ENCODE results near the gene PHACTR1. TPM values are rescaled to one million over a fixed set of nuclear protein-coding genes. Genes with fewer than 3 reads are reported as not detected.

The PHACTR1 gene
- total RNA-seq, 1 experiment from 2014 or later: 15.5 TPM

DNA sequence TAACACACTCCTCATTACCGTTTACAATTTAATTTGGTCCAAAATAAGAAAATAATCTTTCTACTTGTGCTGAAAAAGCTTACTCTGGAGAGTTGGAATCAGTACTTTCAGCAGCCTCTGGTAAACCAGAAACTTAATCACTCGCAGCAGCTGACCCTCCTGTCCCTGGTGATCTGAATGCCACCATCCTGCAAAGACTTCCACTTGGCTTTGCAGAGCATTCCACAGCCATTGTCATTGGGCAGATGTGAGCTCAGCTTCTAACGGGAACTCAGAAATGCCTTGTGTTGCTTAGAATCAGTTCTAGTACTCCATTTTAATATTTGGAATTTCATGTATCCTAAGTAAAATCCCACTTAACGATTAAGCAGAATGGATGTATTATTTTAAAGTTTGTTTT, 59.7 kb downstream of the PHACTR1 start (continued):
- no peak for TF ChIP-seq ZBTB43 (CRISPR knock-in tag; IDR thresholded peaks at IDR 0.05)
- no peak for TF ChIP-seq NFYB (CRISPR knock-in tag; conservative IDR thresholded peaks at IDR 0.05; ENCODE audit: low read depth)
- no peak for TF ChIP-seq JUN (CRISPR knock-in tag; IDR thresholded peaks at IDR 0.05)

GRCh38 chr6:12779772-12780171, 63.2 kb downstream of the PHACTR1 start:
- CTCF ChIA-PET: no interaction called here
- POLR2A ChIA-PET: no interaction called here
- Mint-ChIP-seq H3K27me3 (ENCODE audit: low read depth) (no peaks in the 10 kb centered on the region), H3K4me3 (no peak overlapping the region), H3K4me1 (peaks cover 14% of the 10 kb centered on the region), H3K36me3 (no peaks in the 10 kb centered on the region), H3K9me3 (no peaks in the 10 kb centered on the region), H3K27ac (no peak overlapping the region)
- DNase-seq (ENCODE audit: low spot score) (no peak), ATAC-seq (no peak)
- TF ChIP-seq PRRX2 (CRISPR knock-in tag; IDR thresholded peaks at IDR 0.05) (no peak), ZNF263 (CRISPR knock-in tag; IDR thresholded peaks at IDR 0.05; ENCODE audit: low read depth) (no peak), ESRRA (CRISPR knock-in tag; IDR thresholded peaks at IDR 0.05; ENCODE audit: borderline replicate concordance) (no peak), SMAD4 (CRISPR knock-in tag; IDR thresholded peaks at IDR 0.05) (no peak), NFATC4 (CRISPR knock-in tag; IDR thresholded peaks at IDR 0.05) (no peak), TEAD4 (CRISPR knock-in tag; IDR thresholded peaks at IDR 0.05) (no peak), EMX1 (CRISPR knock-in tag; IDR thresholded peaks at IDR 0.05) (no peak), ZNF396 (CRISPR knock-in tag; IDR thresholded peaks at IDR 0.05; ENCODE audit: borderline replicate concordance) (no peak), AR (CRISPR knock-in tag; IDR thresholded peaks at IDR 0.05) (no peak), ZNF671 (CRISPR knock-in tag; IDR thresholded peaks at IDR 0.05) (no peak)
- TF ChIP-seq, protein P1, sequence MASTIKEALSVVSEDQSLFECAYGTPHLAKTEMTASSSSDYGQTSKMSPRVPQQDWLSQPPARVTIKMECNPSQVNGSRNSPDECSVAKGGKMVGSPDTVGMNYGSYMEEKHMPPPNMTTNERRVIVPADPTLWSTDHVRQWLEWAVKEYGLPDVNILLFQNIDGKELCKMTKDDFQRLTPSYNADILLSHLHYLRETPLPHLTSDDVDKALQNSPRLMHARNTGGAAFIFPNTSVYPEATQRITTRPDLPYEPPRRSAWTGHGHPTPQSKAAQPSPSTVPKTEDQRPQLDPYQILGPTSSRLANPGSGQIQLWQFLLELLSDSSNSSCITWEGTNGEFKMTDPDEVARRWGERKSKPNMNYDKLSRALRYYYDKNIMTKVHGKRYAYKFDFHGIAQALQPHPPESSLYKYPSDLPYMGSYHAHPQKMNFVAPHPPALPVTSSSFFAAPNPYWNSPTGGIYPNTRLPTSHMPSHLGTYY (CRISPR knock-in tag; IDR thresholded peaks at IDR 0.05): no peak
- TF ChIP-seq, protein P2, sequence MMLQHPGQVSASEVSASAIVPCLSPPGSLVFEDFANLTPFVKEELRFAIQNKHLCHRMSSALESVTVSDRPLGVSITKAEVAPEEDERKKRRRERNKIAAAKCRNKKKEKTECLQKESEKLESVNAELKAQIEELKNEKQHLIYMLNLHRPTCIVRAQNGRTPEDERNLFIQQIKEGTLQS (CRISPR knock-in tag; conservative IDR thresholded peaks at IDR 0.05): no peak
- TF ChIP-seq, protein P3, sequence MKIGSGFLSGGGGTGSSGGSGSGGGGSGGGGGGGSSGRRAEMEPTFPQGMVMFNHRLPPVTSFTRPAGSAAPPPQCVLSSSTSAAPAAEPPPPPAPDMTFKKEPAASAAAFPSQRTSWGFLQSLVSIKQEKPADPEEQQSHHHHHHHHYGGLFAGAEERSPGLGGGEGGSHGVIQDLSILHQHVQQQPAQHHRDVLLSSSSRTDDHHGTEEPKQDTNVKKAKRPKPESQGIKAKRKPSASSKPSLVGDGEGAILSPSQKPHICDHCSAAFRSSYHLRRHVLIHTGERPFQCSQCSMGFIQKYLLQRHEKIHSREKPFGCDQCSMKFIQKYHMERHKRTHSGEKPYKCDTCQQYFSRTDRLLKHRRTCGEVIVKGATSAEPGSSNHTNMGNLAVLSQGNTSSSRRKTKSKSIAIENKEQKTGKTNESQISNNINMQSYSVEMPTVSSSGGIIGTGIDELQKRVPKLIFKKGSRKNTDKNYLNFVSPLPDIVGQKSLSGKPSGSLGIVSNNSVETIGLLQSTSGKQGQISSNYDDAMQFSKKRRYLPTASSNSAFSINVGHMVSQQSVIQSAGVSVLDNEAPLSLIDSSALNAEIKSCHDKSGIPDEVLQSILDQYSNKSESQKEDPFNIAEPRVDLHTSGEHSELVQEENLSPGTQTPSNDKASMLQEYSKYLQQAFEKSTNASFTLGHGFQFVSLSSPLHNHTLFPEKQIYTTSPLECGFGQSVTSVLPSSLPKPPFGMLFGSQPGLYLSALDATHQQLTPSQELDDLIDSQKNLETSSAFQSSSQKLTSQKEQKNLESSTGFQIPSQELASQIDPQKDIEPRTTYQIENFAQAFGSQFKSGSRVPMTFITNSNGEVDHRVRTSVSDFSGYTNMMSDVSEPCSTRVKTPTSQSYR (CRISPR knock-in tag; IDR thresholded peaks at IDR 0.05): no peak
- TF ChIP-seq, protein P4, sequence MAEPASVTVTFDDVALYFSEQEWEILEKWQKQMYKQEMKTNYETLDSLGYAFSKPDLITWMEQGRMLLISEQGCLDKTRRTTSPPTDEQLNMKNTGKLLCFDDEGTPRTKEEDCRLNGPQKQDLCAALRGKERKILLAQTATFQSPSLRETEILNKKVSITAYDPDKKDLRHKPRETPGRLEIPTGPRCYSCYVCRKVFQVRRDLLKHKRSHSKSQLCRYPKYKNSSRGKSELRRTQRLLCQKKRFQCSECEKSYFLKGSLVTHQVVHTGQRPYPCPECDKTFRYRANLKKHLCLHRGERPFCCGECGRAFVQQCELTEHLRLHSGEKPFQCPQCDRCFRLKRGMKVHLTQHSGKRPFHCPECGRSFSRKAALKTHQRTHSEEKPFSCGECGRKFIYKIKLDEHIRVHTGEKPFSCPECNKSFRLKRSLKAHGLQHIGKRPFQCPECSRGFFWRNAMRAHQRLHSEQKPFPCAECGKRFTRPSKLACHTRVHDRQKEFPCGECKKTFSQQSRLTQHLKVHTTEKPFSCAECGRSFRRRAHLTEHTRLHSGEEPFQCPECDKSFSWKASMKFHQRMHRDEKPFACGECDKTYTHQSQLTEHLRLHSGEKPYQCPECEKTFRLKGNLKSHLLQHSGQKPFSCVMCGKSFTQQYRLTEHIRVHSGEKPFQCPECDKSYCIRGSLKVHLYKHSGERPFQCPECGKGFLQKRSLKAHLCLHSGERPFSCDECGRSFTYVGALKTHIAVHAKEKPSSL (CRISPR knock-in tag; conservative IDR thresholded peaks at IDR 0.05): no peak

Data from WTC11 (cell line).